Activated naive CD4-positive, alpha-beta T cell treated with anti-CD3 and anti-CD28 coated beads, Interleukin-2, amount 50 U/mL, for 24 hours (primary cell): ENCODE results near the gene RBM47.

Experiments used
- H3K27ac Mint-ChIP-seq: one replicate; pipeline ENCODE4 v1.8.0; 2021; ENCODE audit warnings: mild to moderate bottlenecking, mixed read lengths
- H3K27me3 Mint-ChIP-seq: one replicate; pipeline ENCODE4 v1.8.0; 2021; ENCODE audit warnings: mixed read lengths
- H3K36me3 Mint-ChIP-seq: one replicate; pipeline ENCODE4 v1.8.0; 2021; ENCODE audit warnings: mixed read lengths
- H3K4me1 Mint-ChIP-seq: one replicate; pipeline ENCODE4 v1.8.0; 2021; ENCODE audit warnings: mixed read lengths
- H3K4me3 Mint-ChIP-seq: one replicate; pipeline ENCODE4 v1.8.0; 2021; ENCODE audit warnings: mild to moderate bottlenecking, mixed read lengths
- H3K9me3 Mint-ChIP-seq: one replicate; pipeline ENCODE4 v1.8.0; 2021; ENCODE audit warnings: mixed read lengths

RBM47 gene

DNA sequence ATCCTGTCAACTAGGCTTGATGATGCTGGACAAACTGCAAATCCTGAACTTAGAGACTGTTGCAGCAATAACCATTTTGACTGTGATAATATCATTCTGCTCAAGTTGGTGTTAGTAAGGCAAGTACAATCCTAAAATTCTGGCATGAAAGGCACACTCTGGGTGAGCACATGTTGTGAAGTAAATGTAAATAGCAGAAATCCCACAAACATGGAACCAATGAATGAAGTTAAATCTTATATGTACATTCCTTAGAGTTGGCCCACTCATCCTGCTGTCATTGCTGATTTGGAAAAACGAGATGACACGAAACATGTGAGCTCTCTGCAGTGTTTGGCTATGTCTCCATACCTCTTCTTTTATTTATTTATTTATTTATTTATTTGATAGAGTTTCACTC is 21.0 kb downstream of the RBM47 start:
- Mint-ChIP-seq H3K4me1 (no peaks in the 10 kb centered on the region), H3K27ac (no peak overlapping the region), H3K27me3 (no peaks in the 10 kb centered on the region), H3K9me3 (no peaks in the 10 kb centered on the region), H3K4me3 (no peak overlapping the region), H3K36me3 (no peaks in the 10 kb centered on the region)

DNA sequence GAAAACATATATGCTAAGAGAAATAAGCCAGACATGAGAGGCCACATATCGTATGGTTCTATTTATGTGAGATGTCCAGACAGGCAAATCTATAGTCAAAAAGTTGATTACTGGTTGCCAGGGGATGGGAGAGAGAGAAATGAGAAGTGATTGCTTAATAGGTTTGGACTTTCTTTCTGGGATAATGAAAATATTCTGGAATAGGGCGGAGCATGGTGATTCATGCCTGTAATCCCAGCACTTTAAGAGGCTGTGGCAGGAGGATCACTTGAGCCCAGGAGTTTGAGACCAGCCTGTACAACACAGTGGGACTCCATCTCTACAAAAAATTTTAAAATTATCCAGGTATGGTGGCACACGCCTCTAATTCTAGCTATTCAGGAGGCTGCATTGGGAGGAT is 22.4 kb downstream of the RBM47 start:
- no peaks in the 10 kb centered on the region for H3K36me3 Mint-ChIP-seq

DNA sequence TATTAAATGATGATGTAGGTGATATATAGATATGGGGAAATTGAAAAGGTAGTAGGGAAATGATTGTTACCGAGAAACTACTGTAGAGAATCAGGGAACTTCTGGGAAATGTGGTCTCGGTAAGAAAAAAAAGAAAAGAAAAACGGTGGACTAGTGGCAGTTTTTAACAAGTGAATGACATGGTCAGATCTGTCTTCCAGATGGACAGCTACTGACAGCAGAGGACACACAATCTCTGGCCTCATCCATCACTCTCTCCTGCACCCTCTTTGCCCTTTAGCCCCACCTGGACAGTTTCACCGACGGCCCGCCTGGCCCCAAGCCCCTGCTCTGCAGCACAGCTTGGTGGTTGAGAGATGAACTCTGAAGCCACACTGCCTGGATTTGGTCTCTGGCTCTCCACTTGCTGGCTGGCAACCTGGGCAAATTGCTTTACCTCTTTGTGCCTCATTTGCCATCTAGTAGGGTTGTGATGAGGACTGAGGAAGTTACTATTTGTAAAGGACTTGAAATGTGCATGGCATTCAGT is 23.4 kb downstream of the RBM47 start:
- Mint-ChIP-seq H3K9me3 (no peaks in the 10 kb centered on the region), H3K36me3 (no peaks in the 10 kb centered on the region), H3K27me3 (no peaks in the 10 kb centered on the region), H3K27ac (no peak overlapping the region), H3K4me3 (no peak overlapping the region), H3K4me1 (no peaks in the 10 kb centered on the region)

More for the DNA sequence above, 22.4 kb downstream of the RBM47 start:
- H3K4me3 Mint-ChIP-seq = no peak overlapping the region
- no peaks in the 10 kb centered on the region for H3K9me3 Mint-ChIP-seq
- H3K4me1 Mint-ChIP-seq = no peaks in the 10 kb centered on the region
- H3K27ac Mint-ChIP-seq = no peak overlapping the region
- no peaks in the 10 kb centered on the region for H3K27me3 Mint-ChIP-seq

DNA sequence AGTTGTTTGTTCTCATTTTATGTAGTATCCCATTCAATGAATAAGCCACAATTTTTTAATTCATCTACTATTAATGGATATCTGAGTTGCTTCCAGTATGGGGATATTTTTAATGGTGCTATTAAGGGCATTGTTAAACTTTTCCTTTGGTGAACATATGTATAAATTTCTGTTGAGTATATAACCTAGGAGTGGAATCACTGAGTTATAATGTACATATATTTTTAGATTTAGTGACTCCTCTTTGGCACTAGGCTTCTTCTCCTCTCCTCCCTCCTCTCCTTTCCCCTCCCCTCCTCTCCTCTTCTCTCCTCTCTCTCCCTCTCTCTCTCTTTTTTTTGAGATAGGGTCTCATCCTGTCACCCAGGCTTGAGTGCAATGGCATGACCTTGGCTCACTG is 26.4 kb downstream of the RBM47 start:
- no peaks in the 10 kb centered on the region for H3K36me3 Mint-ChIP-seq

DNA sequence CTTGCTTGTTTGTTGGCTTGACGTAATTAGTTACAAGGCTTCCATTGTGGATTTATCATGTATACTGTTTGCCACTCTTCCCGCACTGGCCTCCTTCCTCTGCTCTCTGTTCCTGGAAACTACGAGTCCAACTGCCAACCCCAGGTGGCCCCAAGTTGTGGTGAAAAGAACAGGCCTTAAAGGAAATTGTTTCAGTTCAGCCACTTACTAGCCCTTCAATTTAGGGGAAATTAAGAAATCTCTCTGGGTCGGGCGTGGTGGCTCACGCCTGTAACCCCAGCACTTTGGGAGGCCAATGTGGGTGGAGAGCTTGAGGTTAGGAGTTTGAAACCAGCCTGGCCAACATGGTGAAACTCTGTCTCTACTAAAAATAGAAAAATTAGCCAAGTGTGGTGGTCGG is 28.0 kb downstream of the RBM47 start:
- Mint-ChIP-seq H3K27ac (no peak overlapping the region), H3K27me3 (no peaks in the 10 kb centered on the region), H3K9me3 (no peaks in the 10 kb centered on the region), H3K4me3 (no peak overlapping the region), H3K4me1 (no peaks in the 10 kb centered on the region), H3K36me3 (no peaks in the 10 kb centered on the region)

More for the DNA sequence above, 26.4 kb downstream of the RBM47 start:
- Mint-ChIP-seq H3K9me3 (no peaks in the 10 kb centered on the region), H3K4me3 (no peak overlapping the region), H3K27me3 (no peaks in the 10 kb centered on the region), H3K4me1 (no peaks in the 10 kb centered on the region), H3K27ac (no peak overlapping the region)

DNA sequence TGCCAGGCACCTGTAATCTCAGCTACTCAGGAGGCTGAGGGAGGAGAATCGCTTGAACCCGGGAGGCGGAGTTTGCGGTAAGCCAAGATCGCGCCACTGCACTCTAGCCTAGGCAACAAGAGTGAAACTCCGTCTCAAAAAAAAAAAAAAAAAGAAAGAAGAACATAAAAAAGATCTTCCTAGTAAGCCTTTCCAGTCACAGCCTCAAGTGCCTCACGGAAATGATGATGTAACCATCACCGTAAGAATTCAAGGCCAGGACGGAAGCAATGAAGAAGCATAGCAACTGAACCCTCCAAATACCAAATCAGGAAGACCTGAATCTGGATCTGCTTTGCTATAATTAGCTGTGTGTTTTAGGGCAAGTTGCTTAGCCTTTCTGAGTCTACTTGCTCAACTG is 28.8 kb downstream of the RBM47 start:
- Mint-ChIP-seq H3K27me3 (no peaks in the 10 kb centered on the region), H3K36me3 (no peaks in the 10 kb centered on the region), H3K4me1 (no peaks in the 10 kb centered on the region), H3K4me3 (no peak overlapping the region), H3K9me3 (no peaks in the 10 kb centered on the region), H3K27ac (no peak overlapping the region)

- Mint-ChIP-seq H3K27me3 (no peaks in the 10 kb centered on the region), H3K4me3 (no peak overlapping the region), H3K4me1 (no peaks in the 10 kb centered on the region), H3K27ac (no peak overlapping the region), H3K36me3 (no peaks in the 10 kb centered on the region), H3K9me3 (no peaks in the 10 kb centered on the region)
These were observed 30.2 kb downstream of the RBM47 start for GRCh38 chr4:40599431-40599830.

DNA sequence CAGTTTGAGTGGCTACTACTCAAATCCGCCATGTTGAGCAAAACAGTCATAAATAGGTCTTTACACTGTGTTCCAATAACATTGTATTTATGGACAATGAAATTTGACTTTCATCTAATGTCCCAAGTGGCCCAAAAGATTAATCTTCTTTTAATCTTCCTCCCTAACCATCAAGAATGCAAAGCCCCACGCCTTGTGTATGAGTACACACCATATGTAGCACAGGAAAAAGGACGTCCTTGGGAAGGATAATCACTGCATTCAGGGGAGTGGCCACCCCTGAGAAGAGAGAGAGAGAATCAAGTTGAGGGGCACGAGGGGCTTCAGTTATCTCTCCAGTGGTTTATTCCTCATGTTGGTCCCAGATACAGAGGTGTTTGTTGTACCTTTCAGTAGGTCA is 33.1 kb downstream of the RBM47 start:
- Mint-ChIP-seq H3K9me3 (no peaks in the 10 kb centered on the region), H3K4me3 (no peak overlapping the region), H3K27me3 (no peaks in the 10 kb centered on the region), H3K36me3 (no peaks in the 10 kb centered on the region), H3K27ac (no peak overlapping the region), H3K4me1 (no peaks in the 10 kb centered on the region)

DNA sequence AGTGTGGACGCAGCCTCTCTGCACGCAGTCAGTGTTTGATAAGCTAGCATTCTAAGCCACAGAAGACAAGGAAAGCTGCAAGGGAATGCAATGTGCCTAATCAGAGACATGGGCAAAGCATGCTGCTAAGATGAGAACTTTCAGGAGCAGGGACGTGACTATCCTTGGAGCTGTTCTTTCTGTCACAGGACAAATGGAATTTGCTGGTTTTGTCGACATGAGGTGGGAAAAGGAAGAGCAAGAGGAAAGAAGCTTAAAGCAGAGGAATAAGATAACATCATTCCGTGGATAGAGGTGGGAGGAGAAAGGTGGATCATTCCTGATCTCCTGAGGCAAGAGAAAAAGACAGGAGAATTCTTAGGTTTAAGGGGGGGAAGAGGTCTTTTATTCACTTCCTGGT is 33.7 kb downstream of the RBM47 start:
- H3K27me3 Mint-ChIP-seq = no peaks in the 10 kb centered on the region
- H3K4me1 Mint-ChIP-seq = no peaks in the 10 kb centered on the region
- H3K9me3 Mint-ChIP-seq = no peaks in the 10 kb centered on the region
- no peaks in the 10 kb centered on the region for H3K36me3 Mint-ChIP-seq
- no peak overlapping the region for H3K27ac Mint-ChIP-seq
- H3K4me3 Mint-ChIP-seq = no peak overlapping the region

GRCh38 chr4:40594261-40595178 is 35.1 kb downstream of the RBM47 start:
- Mint-ChIP-seq H3K4me1 (no peaks in the 10 kb centered on the region), H3K9me3 (no peaks in the 10 kb centered on the region), H3K27me3 (no peaks in the 10 kb centered on the region), H3K27ac (no peak overlapping the region), H3K36me3 (no peaks in the 10 kb centered on the region), H3K4me3 (no peak overlapping the region)

- Mint-ChIP-seq H3K4me1 (no peaks in the 10 kb centered on the region), H3K27ac (no peak overlapping the region), H3K36me3 (no peaks in the 10 kb centered on the region), H3K4me3 (no peak overlapping the region), H3K9me3 (no peaks in the 10 kb centered on the region), H3K27me3 (no peaks in the 10 kb centered on the region)
These were observed 37.6 kb downstream of the RBM47 start for GRCh38 chr4:40592034-40592433.

- H3K27ac Mint-ChIP-seq = no peak overlapping the region
- no peak overlapping the region for H3K4me3 Mint-ChIP-seq
- no peaks in the 10 kb centered on the region for H3K4me1 Mint-ChIP-seq
- no peaks in the 10 kb centered on the region for H3K9me3 Mint-ChIP-seq
- no peaks in the 10 kb centered on the region for H3K27me3 Mint-ChIP-seq
- H3K36me3 Mint-ChIP-seq = no peaks in the 10 kb centered on the region
These were observed 41.8 kb downstream of the RBM47 start for GRCh38 chr4:40587826-40588225.

DNA sequence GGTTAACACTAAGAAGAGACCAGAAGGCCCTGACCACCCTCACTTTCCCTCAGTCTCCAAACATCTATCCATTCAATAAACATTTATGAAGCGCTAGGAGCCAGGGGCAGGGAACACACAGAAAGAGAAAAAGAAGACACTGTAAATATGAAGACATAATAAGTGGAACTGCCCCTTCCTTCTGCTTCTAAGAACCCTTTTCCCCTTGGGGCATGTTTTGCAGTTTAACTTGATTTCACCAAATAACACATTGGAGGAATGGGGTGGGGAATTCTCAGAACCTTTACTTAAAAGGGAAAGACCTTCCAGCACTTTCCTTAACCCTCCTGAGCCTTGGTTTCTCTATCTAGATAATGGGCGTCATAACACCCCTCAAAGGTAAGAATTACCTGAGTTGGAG is 42.3 kb downstream of the RBM47 start:
- Mint-ChIP-seq H3K27ac (no peak overlapping the region), H3K4me3 (no peak overlapping the region), H3K9me3 (no peaks in the 10 kb centered on the region), H3K4me1 (no peaks in the 10 kb centered on the region), H3K27me3 (no peaks in the 10 kb centered on the region), H3K36me3 (no peaks in the 10 kb centered on the region)

GRCh38 chr4:40586729-40587128 is 42.9 kb downstream of the RBM47 start:
- Mint-ChIP-seq H3K4me1 (no peaks in the 10 kb centered on the region), H3K4me3 (no peak overlapping the region), H3K27ac (no peak overlapping the region), H3K27me3 (no peaks in the 10 kb centered on the region), H3K36me3 (no peaks in the 10 kb centered on the region), H3K9me3 (no peaks in the 10 kb centered on the region)

GRCh38 chr4:40586034-40586433 is 43.6 kb downstream of the RBM47 start:
- H3K4me1 Mint-ChIP-seq = no peaks in the 10 kb centered on the region
- H3K36me3 Mint-ChIP-seq = no peaks in the 10 kb centered on the region
- no peak overlapping the region for H3K27ac Mint-ChIP-seq
- no peaks in the 10 kb centered on the region for H3K9me3 Mint-ChIP-seq
- no peak overlapping the region for H3K4me3 Mint-ChIP-seq
- no peaks in the 10 kb centered on the region for H3K27me3 Mint-ChIP-seq

DNA sequence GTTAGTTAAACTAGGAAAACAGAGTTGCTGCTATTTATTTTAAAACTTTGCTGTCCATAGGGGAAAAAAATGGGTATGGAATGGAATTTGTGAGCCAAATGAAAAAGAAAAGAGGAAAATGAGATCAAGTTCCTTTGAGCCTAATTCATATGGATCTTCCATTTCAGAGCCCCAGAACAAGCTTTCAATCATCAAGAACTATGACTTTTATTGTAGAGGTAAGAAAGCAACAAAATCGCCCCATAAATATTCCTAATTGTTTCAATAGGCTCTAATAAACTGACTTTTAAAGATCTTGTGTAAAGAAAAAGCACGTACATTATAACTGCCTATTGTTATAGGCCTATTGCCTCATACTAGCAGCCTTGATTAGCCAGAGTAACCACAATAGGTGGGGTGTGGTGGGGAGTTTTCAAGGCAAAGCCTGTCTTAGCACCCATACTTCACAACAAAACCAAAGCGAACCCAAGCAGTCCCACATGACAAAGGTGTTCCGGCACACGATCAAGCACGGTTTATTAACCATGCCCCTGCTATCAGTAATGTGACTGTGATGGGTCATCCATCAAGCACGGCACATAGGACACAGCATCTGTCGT is 44.4 kb downstream of the RBM47 start:
- H3K4me3 Mint-ChIP-seq = no peak overlapping the region
- H3K27me3 Mint-ChIP-seq = no peaks in the 10 kb centered on the region
- H3K27ac Mint-ChIP-seq = no peak overlapping the region
- H3K9me3 Mint-ChIP-seq = no peaks in the 10 kb centered on the region
- no peaks in the 10 kb centered on the region for H3K4me1 Mint-ChIP-seq
- H3K36me3 Mint-ChIP-seq = no peaks in the 10 kb centered on the region
